WTC11 (cell line): ENCODE results near the gene OR2T1. TPM values are rescaled to one million over a fixed set of nuclear protein-coding genes. Genes with fewer than 3 reads are reported as not detected.

ENCODE experiments used
- ATAC-seq: fragments of 200-7000 bp; cut with Tn5 transposase; 2 replicates; pipeline ENCODE4 v1.10.0; 2021; ENCODE audit warnings: mild to moderate bottlenecking, moderate library complexity
- CTCF ChIA-PET: fragments of 300-600 bp; sonication (Branson Sonifier 250); formaldehyde crosslinking; loops from one replicate; lab custom pipeline; 2021; ENCODE audit warnings: antibody characterized with exemption; lab: Charles Lee
- POLR2A ChIA-PET: fragments of 350-600 bp; sonication (Branson Sonifier 250); formaldehyde crosslinking; loops from one replicate; lab custom pipeline; 2021; ENCODE audit warnings: antibody characterized with exemption; lab: Charles Lee
- DNase-seq: peaks from one replicate; pipeline ENCODE4 v3.0.0; 2021; ENCODE audit warnings: low spot score
- H3K27ac Mint-ChIP-seq: 2 replicates; pipeline ENCODE4 v1.8.0; 2021; ENCODE audit warnings: mixed read lengths
- H3K27me3 Mint-ChIP-seq: 2 replicates; pipeline ENCODE4 v1.8.0; 2021; ENCODE audit warnings: low read depth, mild to moderate bottlenecking, moderate library complexity, mixed read lengths
- H3K36me3 Mint-ChIP-seq: 2 replicates; pipeline ENCODE4 v1.8.0; 2021; ENCODE audit warnings: mixed read lengths
- H3K4me1 Mint-ChIP-seq: 2 replicates; pipeline ENCODE4 v1.8.0; 2022; ENCODE audit warnings: mixed read lengths
- H3K4me3 Mint-ChIP-seq: 2 replicates; pipeline ENCODE4 v1.8.0; 2021; ENCODE audit warnings: mild to moderate bottlenecking, moderate library complexity, mixed read lengths
- H3K9me3 Mint-ChIP-seq: 2 replicates; pipeline ENCODE4 v1.8.0; 2021; ENCODE audit warnings: mixed read lengths
- AR ChIP-seq: fragments of 250-450 bp; sonication (Bioruptor Pico); IDR thresholded peaks from 2 replicates; pipeline ENCODE4 v1.9.0; 2021; ENCODE audit warnings: mild to moderate bottlenecking
- ATF6 ChIP-seq: sonication (generic); formaldehyde crosslinking; IDR thresholded peaks from 2 replicates; pipeline ENCODE4 v1.8.1; 2023; ENCODE audit warnings: mild to moderate bottlenecking, missing genetic modification reagents
- CBFB ChIP-seq: sonication (generic); formaldehyde crosslinking; IDR thresholded peaks from 2 replicates; pipeline ENCODE4 v1.8.1; 2022; ENCODE audit warnings: mild to moderate bottlenecking, low read depth, missing genetic modification reagents
- FOXP4 ChIP-seq: sonication (generic); formaldehyde crosslinking; IDR thresholded peaks from 2 replicates; pipeline ENCODE4 v1.8.0; 2022; ENCODE audit warnings: mild to moderate bottlenecking, missing genetic modification reagents
- JAZF1 ChIP-seq: fragments of 250-450 bp; sonication (Bioruptor Pico); IDR thresholded peaks from 2 replicates; pipeline ENCODE4 v1.9.0; 2021; ENCODE audit warnings: moderate library complexity, mild to moderate bottlenecking, inconsistent platforms
- MAX ChIP-seq: sonication (generic); formaldehyde crosslinking; IDR thresholded peaks from 2 replicates; pipeline ENCODE4 v1.8.0; 2022; ENCODE audit warnings: mild to moderate bottlenecking, missing genetic modification reagents
- NFATC4 ChIP-seq: fragments of 250-450 bp; sonication (Bioruptor Pico); IDR thresholded peaks from 2 replicates; pipeline ENCODE4 v1.9.0; 2021; ENCODE audit warnings: mild to moderate bottlenecking
- SP1 ChIP-seq: sonication (generic); formaldehyde crosslinking; conservative IDR thresholded peaks from 2 replicates; pipeline ENCODE4 v1.8.1; 2022; ENCODE audit warnings: missing genetic modification reagents
- TEAD1 ChIP-seq: sonication (generic); formaldehyde crosslinking; IDR thresholded peaks from 2 replicates; pipeline ENCODE4 v1.8.0; 2022; ENCODE audit warnings: mild to moderate bottlenecking, missing genetic modification reagents
- total RNA-seq: library from RNA; stranded (reverse); gene quantifications from 3 replicates; pipeline ENCODE4 v1.2.3, GENCODE V29; 2021
- TF ChIP-seq, protein P1 (sequence below): sonication (generic); formaldehyde crosslinking; IDR thresholded peaks from 2 replicates; pipeline ENCODE4 v1.8.0; 2023; ENCODE audit warnings: missing genetic modification reagents, mild to moderate bottlenecking, borderline replicate concordance
- TF ChIP-seq, protein P2 (sequence below): sonication (generic); formaldehyde crosslinking; IDR thresholded peaks from 2 replicates; pipeline ENCODE4 v1.8.0; 2023; ENCODE audit warnings: missing genetic modification reagents

The OR2T1 gene
- total RNA-seq, 1 experiment from 2014 or later = not detected

DNA sequence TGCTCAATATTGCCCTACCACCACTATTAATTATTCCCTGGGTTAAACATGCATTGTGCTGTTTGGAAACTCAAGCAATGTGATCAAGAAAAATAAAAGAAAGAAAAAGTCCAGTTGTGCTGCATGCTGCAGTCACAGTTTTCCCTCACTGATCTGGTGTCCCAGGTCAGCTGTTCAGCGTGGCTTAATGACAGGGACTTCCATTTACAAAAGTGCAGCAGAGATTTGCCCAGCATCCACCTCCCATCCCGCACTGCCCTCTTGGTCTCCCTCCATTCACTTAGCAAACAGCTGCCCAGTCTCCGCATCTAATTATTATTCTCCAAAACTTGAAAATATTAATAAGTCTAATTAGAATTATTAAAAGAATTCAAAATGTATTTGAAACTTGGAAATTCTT, 43.4 kb upstream of the OR2T1 start:
- H3K27ac Mint-ChIP-seq = no peak overlapping the region
- ATAC-seq = no peak
- POLR2A ChIA-PET = no interaction called here
- TF ChIP-seq NFATC4 (no peak), MAX (CRISPR knock-in tag) (no peak)
- TF ChIP-seq, all 79 proteins: peak for 0
- DNase-seq = no peak
- CTCF ChIA-PET = no interaction called here
- Mint-ChIP-seq H3K4me3 (no peak overlapping the region), H3K9me3 (peaks cover 74% of the 10 kb centered on the region), H3K27me3 (peaks cover 4% of the 10 kb centered on the region; the same call in 1 of the 2 replicates), H3K36me3 (peaks cover 51% of the 10 kb centered on the region), H3K4me1 (no peaks in the 10 kb centered on the region)

DNA sequence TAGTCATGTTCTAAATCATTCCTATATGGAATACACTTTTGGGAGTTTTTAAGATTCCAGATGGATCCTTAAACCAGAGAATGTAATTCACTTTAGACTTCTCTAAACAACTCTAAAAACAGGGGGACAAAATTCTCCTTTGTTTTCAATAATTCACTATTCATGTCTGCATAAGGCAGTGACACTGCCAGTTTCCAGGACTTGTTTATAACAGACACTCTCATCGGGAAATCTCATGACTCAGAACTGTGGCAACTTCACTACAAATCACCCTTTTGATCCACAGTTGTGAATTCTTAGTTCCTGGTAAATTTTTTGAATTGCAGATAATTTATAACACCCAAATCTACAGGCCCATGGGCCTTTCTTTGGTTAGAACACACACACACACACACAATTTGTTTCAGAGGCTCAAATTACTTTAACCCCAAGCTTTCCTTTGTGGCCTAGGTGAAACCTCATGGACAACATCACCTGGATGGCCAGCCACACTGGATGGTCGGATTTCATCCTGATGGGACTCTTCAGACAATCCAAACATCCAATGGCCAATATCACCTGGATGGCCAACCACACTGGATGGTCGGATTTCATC, 41.6 kb upstream of the OR2T1 start, which contains the start of gene OR2T4:
Gene OR2T4 (plus strand): TSS at position 545 of the 595 bp plus-strand sequence. CDS start 0 bp downstream, at position 545.
- H3K27ac Mint-ChIP-seq = no peak within 1 kb of the TSS
- no peak for DNase-seq

More for the DNA sequence above, 41.6 kb upstream of the OR2T1 start, which contains the start of gene OR2T4:
- POLR2A ChIA-PET = no interaction called here
- H3K9me3 Mint-ChIP-seq = peaks cover 89% of the 10 kb centered on the region
- CTCF ChIA-PET = no interaction called here
- no peaks in the 10 kb centered on the region for H3K4me1 Mint-ChIP-seq
- H3K36me3 Mint-ChIP-seq = peaks cover 66% of the 10 kb centered on the region
- peaks cover 4% of the 10 kb centered on the region; the same call in 1 of the 2 replicates for H3K27me3 Mint-ChIP-seq
- H3K4me3 Mint-ChIP-seq = no peak within 1 kb of the TSS
- TF ChIP-seq TEAD1 (CRISPR knock-in tag) = no peak
- no peak for TF ChIP-seq FOXP4
- no peak for TF ChIP-seq ATF6 (CRISPR knock-in tag)
- TF ChIP-seq JAZF1 (CRISPR knock-in tag) = no peak
- TF ChIP-seq, protein P1, sequence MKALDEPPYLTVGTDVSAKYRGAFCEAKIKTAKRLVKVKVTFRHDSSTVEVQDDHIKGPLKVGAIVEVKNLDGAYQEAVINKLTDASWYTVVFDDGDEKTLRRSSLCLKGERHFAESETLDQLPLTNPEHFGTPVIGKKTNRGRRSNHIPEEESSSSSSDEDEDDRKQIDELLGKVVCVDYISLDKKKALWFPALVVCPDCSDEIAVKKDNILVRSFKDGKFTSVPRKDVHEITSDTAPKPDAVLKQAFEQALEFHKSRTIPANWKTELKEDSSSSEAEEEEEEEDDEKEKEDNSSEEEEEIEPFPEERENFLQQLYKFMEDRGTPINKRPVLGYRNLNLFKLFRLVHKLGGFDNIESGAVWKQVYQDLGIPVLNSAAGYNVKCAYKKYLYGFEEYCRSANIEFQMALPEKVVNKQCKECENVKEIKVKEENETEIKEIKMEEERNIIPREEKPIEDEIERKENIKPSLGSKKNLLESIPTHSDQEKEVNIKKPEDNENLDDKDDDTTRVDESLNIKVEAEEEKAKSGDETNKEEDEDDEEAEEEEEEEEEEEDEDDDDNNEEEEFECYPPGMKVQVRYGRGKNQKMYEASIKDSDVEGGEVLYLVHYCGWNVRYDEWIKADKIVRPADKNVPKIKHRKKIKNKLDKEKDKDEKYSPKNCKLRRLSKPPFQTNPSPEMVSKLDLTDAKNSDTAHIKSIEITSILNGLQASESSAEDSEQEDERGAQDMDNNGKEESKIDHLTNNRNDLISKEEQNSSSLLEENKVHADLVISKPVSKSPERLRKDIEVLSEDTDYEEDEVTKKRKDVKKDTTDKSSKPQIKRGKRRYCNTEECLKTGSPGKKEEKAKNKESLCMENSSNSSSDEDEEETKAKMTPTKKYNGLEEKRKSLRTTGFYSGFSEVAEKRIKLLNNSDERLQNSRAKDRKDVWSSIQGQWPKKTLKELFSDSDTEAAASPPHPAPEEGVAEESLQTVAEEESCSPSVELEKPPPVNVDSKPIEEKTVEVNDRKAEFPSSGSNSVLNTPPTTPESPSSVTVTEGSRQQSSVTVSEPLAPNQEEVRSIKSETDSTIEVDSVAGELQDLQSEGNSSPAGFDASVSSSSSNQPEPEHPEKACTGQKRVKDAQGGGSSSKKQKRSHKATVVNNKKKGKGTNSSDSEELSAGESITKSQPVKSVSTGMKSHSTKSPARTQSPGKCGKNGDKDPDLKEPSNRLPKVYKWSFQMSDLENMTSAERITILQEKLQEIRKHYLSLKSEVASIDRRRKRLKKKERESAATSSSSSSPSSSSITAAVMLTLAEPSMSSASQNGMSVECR = no peak
- no peak for TF ChIP-seq AR
- TF ChIP-seq, protein P2, sequence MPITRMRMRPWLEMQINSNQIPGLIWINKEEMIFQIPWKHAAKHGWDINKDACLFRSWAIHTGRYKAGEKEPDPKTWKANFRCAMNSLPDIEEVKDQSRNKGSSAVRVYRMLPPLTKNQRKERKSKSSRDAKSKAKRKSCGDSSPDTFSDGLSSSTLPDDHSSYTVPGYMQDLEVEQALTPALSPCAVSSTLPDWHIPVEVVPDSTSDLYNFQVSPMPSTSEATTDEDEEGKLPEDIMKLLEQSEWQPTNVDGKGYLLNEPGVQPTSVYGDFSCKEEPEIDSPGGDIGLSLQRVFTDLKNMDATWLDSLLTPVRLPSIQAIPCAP = no peak
- no peak for TF ChIP-seq SP1 (CRISPR knock-in tag)
- no peak for TF ChIP-seq CBFB (CRISPR knock-in tag)
- TF ChIP-seq, all 79 proteins: peak for 0
- ATAC-seq = no peak
